ENCODE data around the gene RPL39L.

DNA sequence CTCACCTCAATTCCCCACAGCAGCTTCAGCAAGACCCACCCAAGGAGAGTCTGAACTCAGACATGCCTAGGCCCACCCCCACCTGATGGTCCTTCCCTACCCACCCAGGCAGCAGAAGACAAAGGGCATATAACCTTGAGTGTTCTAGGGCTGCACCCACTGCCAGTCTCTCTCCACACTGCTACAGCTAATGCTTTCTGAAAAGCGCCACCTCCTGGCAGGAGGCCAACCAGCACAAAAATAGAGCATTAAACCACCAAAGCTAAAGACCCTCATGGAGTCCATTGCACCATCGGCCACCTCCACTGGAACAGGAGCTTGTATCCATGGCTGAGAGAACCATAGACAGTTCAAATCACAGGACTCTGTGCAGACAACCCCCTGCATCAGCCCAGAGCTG lies 11.3 kb upstream of the RPL39L start:
- TF ChIP-seq POLR2A (IDR thresholded peaks at IDR 0.05; ENCODE audit: low read length) (no peak), GATA1 (IDR thresholded peaks at IDR 0.05; ENCODE audit: low read depth, low read length) (no peak)
